Neural progenitor cell (in vitro differentiated cells): ENCODE measurements around the gene SLC2A8. TPM values are rescaled to one million over a fixed set of nuclear protein-coding genes. Genes with fewer than 3 reads are reported as not detected.

Experiments
- DNase-seq: peaks from one replicate; pipeline ENCODE4 v3.0.0-alpha.2; 2016; ENCODE audit warnings: low spot score
- H2AFZ ChIP-seq: fragments of 200-600 bp; sonication (generic); replicated peaks from 2 replicates; pipeline ENCODE4 v1.6.1; 2016; ENCODE audit warnings: antibody characterized with exemption
- H3F3A ChIP-seq: fragments of 200-600 bp; sonication (generic); 2 replicates; pipeline ENCODE4 v1.6.1; 2016; ENCODE audit warnings: antibody characterized with exemption, low read depth
- H3K27ac ChIP-seq: fragments of 200-600 bp; sonication (generic); 2 replicates; pipeline ENCODE4 v1.5.1; 2016; ENCODE audit warnings: mild to moderate bottlenecking
- H3K27me3 ChIP-seq: fragments of 200-600 bp; sonication (generic); 2 replicates; pipeline ENCODE4 v1.6.1; 2016; ENCODE audit warnings: mild to moderate bottlenecking, moderate library complexity
- H3K36me3 ChIP-seq: fragments of 200-600 bp; sonication (generic); 2 replicates; pipeline ENCODE4 v1.5.1; 2016
- H3K4me1 ChIP-seq: fragments of 200-600 bp; sonication (generic); 2 replicates; pipeline ENCODE4 v1.6.1; 2016; ENCODE audit warnings: mixed run types
- H3K4me2 ChIP-seq: fragments of 200-600 bp; sonication (generic); 2 replicates; pipeline ENCODE4 v1.6.1; 2016
- H3K4me3 ChIP-seq: fragments of 200-600 bp; sonication (generic); 2 replicates; pipeline ENCODE4 v1.5.1; 2016
- H3K79me2 ChIP-seq: fragments of 200-600 bp; sonication (generic); 2 replicates; pipeline ENCODE4 v1.6.1; 2016; ENCODE audit warnings: low read depth
- H3K9ac ChIP-seq: fragments of 200-600 bp; sonication (generic); 2 replicates; pipeline ENCODE4 v1.6.1; 2016
- H3K9me3 ChIP-seq: fragments of 200-600 bp; sonication (generic); 2 replicates; pipeline ENCODE4 v1.5.1; 2016; ENCODE audit warnings: low read depth
- H4K20me1 ChIP-seq: fragments of 200-600 bp; sonication (generic); 2 replicates; pipeline ENCODE4 v1.6.1; 2016; ENCODE audit warnings: low read depth
- H3K27ac Mint-ChIP-seq: 3 replicates; pipeline ENCODE4 v1.8.0; 2021; ENCODE audit warnings: mixed read lengths
- H3K27me3 Mint-ChIP-seq: 2 replicates; pipeline ENCODE4 v1.8.0; 2022; ENCODE audit warnings: low read depth, mild to moderate bottlenecking, inconsistent platforms, moderate library complexity, mixed read lengths; ENCODE audit not compliant: insufficient read depth
- H3K36me3 Mint-ChIP-seq: 3 replicates; pipeline ENCODE4 v1.8.0; 2021; ENCODE audit warnings: mixed read lengths
- H3K4me1 Mint-ChIP-seq: 3 replicates; pipeline ENCODE4 v1.8.0; 2021; ENCODE audit warnings: mixed read lengths
- H3K4me3 Mint-ChIP-seq: 3 replicates; pipeline ENCODE4 v1.8.0; 2021; ENCODE audit warnings: mild to moderate bottlenecking, moderate library complexity, mixed read lengths
- H3K9me3 Mint-ChIP-seq: 3 replicates; pipeline ENCODE4 v1.8.0; 2020; ENCODE audit warnings: mixed read lengths
- CTCF ChIP-seq: fragments of 200-600 bp; sonication (generic); IDR thresholded peaks from 2 replicates; pipeline ENCODE4 v1.5.1; 2017; ENCODE audit warnings: antibody characterized with exemption, mild to moderate bottlenecking
- EZH2 ChIP-seq: fragments of 200-600 bp; sonication (generic); IDR thresholded peaks from 2 replicates; pipeline ENCODE4 v1.6.1; 2017; ENCODE audit warnings: antibody characterized with exemption, mild to moderate bottlenecking, moderate library complexity
- EZH2phosphoT487 ChIP-seq: fragments of 200-600 bp; sonication (generic); IDR thresholded peaks from 2 replicates; pipeline ENCODE4 v1.6.1; 2017; ENCODE audit warnings: antibody characterized with exemption
- total RNA-seq: library from RNA; depleted of rRNA; stranded (reverse); fragments of >200 nt; gene quantifications from 2 replicates; pipeline ENCODE4 v1.2.3, GENCODE V29; 2015; ENCODE audit warnings: low replicate concordance

Gene SLC2A8
- total RNA-seq, 1 donor from 2014 or later = 9.4 TPM

GRCh38 chr9:127360829-127361228 lies 36.1 kb upstream of the SLC2A8 start:
- Mint-ChIP-seq H3K4me1 (no peaks in the 10 kb centered on the region), H3K27me3 (peaks cover 5% of the 10 kb centered on the region), H3K27ac (no peak overlapping the region), H3K36me3 (peaks cover 4% of the 10 kb centered on the region), H3K9me3 (no peaks in the 10 kb centered on the region), H3K4me3 (no peak overlapping the region)
- Histone ChIP-seq H3K79me2 (no peaks in the 10 kb centered on the region), H3K27me3 (no peaks in the 10 kb centered on the region), H3F3A (no peaks in the 10 kb centered on the region), H3K9me3 (no peaks in the 10 kb centered on the region), H3K27ac (no peak overlapping the region), H3K36me3 (no peaks in the 10 kb centered on the region), H3K9ac (no peak overlapping the region), H3K4me1 (no peaks in the 10 kb centered on the region), H3K4me3 (no peak overlapping the region), H4K20me1 (no peaks in the 10 kb centered on the region), H3K4me2 (no peak overlapping the region), H2AFZ (no peak overlapping the region)
- peak; percentile 21 for DNase-seq
- TF ChIP-seq EZH2 = no peak
- TF ChIP-seq CTCF = peak; percentile 27

- no peaks in the 10 kb centered on the region for H3K4me1 Mint-ChIP-seq
- Histone ChIP-seq H3K9ac (no peak overlapping the region), H2AFZ (no peak overlapping the region), H3K4me2 (no peak overlapping the region), H3K4me3 (no peak overlapping the region), H3K27ac (no peak overlapping the region), H3K27me3 (no peaks in the 10 kb centered on the region), H3K9me3 (no peaks in the 10 kb centered on the region), H4K20me1 (no peaks in the 10 kb centered on the region), H3K36me3 (no peaks in the 10 kb centered on the region), H3F3A (no peaks in the 10 kb centered on the region), H3K79me2 (no peaks in the 10 kb centered on the region), H3K4me1 (no peaks in the 10 kb centered on the region)
- H3K27ac Mint-ChIP-seq = no peak overlapping the region
- peaks cover 2% of the 10 kb centered on the region for H3K27me3 Mint-ChIP-seq
- no peak for TF ChIP-seq EZH2
- TF ChIP-seq CTCF = no peak
- no peak for TF ChIP-seq EZH2phosphoT487
- no peaks in the 10 kb centered on the region for H3K9me3 Mint-ChIP-seq
- DNase-seq = no peak
- H3K4me3 Mint-ChIP-seq = no peak overlapping the region
- H3K36me3 Mint-ChIP-seq = peaks cover 3% of the 10 kb centered on the region
These were observed 35.4 kb upstream of the SLC2A8 start for GRCh38 chr9:127361561-127361960.

GRCh38 chr9:127362829-127363228 lies 34.1 kb upstream of the SLC2A8 start:
- Histone ChIP-seq H3K79me2 (no peaks in the 10 kb centered on the region), H3K9ac (no peak overlapping the region), H3K9me3 (no peaks in the 10 kb centered on the region), H3K4me3 (no peak overlapping the region), H3K4me2 (no peak overlapping the region), H3K4me1 (no peaks in the 10 kb centered on the region), H3K36me3 (no peaks in the 10 kb centered on the region), H4K20me1 (no peaks in the 10 kb centered on the region), H3K27ac (no peak overlapping the region), H3F3A (no peaks in the 10 kb centered on the region), H3K27me3 (no peaks in the 10 kb centered on the region), H2AFZ (no peak overlapping the region)
- no peaks in the 10 kb centered on the region for H3K4me1 Mint-ChIP-seq
- DNase-seq = no peak
- H3K4me3 Mint-ChIP-seq = no peak overlapping the region
- H3K36me3 Mint-ChIP-seq = no peaks in the 10 kb centered on the region
- no peaks in the 10 kb centered on the region for H3K9me3 Mint-ChIP-seq
- H3K27ac Mint-ChIP-seq = no peak overlapping the region
- peaks cover 2% of the 10 kb centered on the region for H3K27me3 Mint-ChIP-seq
- TF ChIP-seq EZH2 = no peak
- no peak for TF ChIP-seq CTCF
- TF ChIP-seq EZH2phosphoT487 = no peak

GRCh38 chr9:127365461-127365860 lies 31.5 kb upstream of the SLC2A8 start:
- Mint-ChIP-seq H3K9me3 (no peaks in the 10 kb centered on the region), H3K27ac (no peak overlapping the region), H3K4me3 (no peak overlapping the region), H3K36me3 (no peaks in the 10 kb centered on the region), H3K27me3 (no peaks in the 10 kb centered on the region), H3K4me1 (no peaks in the 10 kb centered on the region)
- H3K4me3 ChIP-seq = no peak overlapping the region
- H3K9me3 ChIP-seq = no peaks in the 10 kb centered on the region
- H3F3A ChIP-seq = no peaks in the 10 kb centered on the region
- H3K79me2 ChIP-seq = no peaks in the 10 kb centered on the region
- no peak overlapping the region for H3K27ac ChIP-seq
- H3K9ac ChIP-seq = no peak overlapping the region
- no peaks in the 10 kb centered on the region for H4K20me1 ChIP-seq
- H3K4me2 ChIP-seq = no peak overlapping the region
- DNase-seq = no peak
- H3K4me1 ChIP-seq = no peaks in the 10 kb centered on the region
- no peaks in the 10 kb centered on the region for H3K36me3 ChIP-seq
- H3K27me3 ChIP-seq = no peaks in the 10 kb centered on the region
- TF ChIP-seq EZH2phosphoT487 (no peak), EZH2 (no peak), CTCF (no peak)
- no peak overlapping the region for H2AFZ ChIP-seq
